Medulla oblongata (tissue), 1 donor: ENCODE measurements around the gene TTC23L.
A peak's percentile ranks its signal among the peaks of the same experiment; 100 is the strongest.
"Not testable (repeated sequence)": the region's sequence is repeated elsewhere in the genome, so short reads cannot be mapped to it uniquely, and the experiment has no call there.

ENCODE experiments used
- DNase-seq: peaks from one replicate; pipeline ENCODE4 v3.0.0-alpha.2; 2015; ENCODE audit errors: extremely low spot score

TTC23L gene

DNA sequence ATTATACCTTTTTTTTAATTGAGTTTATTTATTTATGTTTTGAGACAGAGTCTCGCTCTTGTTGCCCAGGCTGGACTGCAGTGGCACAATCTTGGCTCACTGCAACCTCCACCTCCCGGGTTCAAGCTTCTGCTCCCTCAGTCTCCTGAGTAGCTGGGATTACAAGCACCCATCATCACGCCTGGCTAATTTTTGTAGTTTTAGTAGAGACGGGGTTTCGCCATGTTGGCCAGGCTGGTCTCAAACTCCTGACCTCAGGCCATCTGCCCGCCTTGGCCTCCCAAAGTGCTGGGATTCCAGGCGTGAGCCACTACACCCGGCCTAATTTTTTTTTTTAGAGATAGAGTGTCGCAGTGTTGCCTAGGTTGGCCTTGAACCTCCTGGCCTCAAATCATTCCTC is 84.3 kb downstream of the TTC23L start:
- not testable (repeated sequence) for DNase-seq

GRCh38 chr5:34923694-34924461 is 84.9 kb downstream of the TTC23L start:
- DNase-seq, result no peak

- no peak for DNase-seq
Observed at GRCh38 chr5:34924462-34924765, 85.5 kb downstream of the TTC23L start.

DNA sequence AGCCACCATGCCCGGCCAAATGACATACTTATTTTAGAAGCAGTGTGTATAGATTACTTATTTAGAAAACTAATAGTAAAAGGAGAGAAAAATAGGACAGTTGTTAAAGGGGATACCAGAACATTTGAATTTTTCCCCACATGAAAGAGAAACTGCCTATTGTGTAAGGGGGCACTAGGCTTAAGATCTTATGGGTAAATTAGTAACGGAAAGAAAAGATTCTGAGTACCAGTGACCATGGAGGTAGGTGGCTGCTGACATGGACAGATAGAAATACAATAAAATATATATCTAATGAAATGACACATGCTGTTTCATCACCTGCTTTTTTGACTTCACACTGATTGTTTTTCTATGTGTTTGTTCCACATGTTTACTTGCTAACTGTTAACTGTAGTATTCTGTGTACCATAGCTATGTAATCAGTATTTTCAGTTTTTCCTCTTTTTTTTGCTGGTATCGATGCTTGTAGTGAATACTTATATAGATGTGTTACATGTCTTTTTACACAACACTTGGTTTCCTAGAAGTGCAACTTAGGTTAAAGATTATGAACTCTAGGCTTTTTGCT is 87.4 kb downstream of the TTC23L start:
- DNase-seq, result no peak

DNA sequence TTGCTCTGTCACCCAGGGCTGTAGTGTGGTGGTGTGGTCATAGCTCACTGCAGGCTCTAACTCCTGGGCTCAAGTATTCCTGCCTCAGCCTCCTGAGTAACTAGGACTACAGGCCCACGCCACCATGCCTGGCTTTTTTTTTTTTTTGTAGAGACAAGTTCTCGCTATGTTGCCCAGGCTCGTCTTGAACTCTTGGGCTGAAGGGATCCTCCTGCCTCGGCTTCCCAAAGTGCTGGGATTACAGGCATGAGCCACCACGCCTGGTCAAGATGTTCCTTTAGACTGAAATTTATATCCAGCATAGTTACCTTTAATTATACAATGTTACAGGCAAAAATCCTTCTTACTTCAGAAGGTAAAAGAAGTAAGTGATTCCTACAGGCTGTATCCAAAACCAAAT is 88.8 kb downstream of the TTC23L start:
- DNase-seq, result no peak

DNA sequence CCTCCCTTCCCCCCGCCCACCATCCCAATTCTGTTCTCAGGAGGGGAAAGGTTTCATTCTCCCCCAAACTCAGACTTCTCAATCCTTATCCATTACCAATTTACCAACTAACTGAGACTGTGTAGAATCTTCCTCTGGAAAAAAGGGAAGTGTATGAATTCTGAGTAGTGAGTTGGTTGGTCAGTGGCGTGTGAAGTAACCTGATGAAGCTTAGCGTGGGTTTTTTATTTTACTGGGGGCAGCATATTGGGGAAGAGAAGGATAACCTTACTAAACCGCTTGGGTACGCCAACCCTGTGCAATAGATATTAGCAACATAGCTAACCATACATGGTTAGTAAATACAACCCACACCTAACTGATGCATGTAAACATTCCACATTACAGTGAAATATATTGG is 89.3 kb downstream of the TTC23L start:
- no peak for DNase-seq

DNA sequence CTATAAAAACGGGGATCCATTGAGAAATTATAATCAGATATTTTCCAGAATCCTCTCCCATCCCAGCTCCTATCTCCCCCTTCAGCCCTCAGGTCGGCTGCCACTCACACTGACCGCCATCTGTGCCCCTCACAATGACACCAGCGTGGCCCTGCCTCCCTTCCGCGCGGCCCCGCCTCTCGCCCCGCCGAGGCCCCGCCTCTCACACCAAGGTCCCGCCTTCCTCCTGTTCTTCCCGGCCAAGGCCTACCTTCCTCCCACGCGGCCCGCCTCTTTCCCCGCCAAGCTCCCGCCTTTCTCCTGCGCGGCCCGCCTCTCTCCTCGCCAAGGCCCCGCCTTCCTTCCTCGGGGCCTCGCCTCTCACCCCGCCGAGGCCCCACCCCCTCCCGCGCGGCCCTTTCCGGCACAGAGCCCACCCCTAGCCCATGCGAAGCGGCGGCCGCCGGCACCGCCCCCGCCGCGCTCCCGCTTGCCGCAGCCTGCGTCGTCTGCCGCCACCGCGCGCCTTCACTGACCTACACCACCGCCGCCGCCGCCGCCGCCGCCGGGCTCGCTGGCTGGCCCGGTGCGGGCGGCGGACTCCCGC is 90.3 kb downstream of the TTC23L start, which contains the start of gene DNAJC21:
Gene DNAJC21 (plus strand): TSS at position 426 of the 586 bp plus-strand sequence. CDS start 261 bp downstream, outside the sequence.
- DNase-seq, result peak; percentile 99

- peak; percentile 76 for DNase-seq
Observed at GRCh38 chr5:34929720-34930461, 90.9 kb downstream of the TTC23L start.

GRCh38 chr5:34930462-34930844 is 91.5 kb downstream of the TTC23L start:
- DNase-seq, result peak; percentile 16

- DNase-seq, result peak; percentile 10
Observed at GRCh38 chr5:34930870-34931269, 91.9 kb downstream of the TTC23L start.

- DNase-seq, result no peak
Observed at GRCh38 chr5:34932947-34933346, 94.0 kb downstream of the TTC23L start.

DNA sequence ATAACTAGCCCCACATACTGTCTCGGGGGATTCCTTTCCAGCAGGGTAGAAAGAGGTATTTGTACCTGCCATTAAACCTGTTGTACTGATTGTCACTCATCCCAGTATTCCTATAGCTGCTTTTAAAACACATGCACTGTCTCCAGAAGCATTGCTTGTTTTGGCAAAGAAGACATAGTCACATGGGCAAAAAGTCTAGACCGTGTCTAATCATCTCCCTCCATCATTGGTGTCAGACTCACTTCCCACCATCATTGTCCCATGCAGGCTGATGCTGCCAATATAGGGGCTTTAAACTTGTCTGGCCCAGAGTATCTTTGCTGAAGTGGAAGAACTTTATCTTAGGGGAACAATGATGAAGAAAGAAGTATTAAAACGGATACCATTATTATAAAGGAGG is 103.0 kb downstream of the TTC23L start:
- no peak for DNase-seq

DNA sequence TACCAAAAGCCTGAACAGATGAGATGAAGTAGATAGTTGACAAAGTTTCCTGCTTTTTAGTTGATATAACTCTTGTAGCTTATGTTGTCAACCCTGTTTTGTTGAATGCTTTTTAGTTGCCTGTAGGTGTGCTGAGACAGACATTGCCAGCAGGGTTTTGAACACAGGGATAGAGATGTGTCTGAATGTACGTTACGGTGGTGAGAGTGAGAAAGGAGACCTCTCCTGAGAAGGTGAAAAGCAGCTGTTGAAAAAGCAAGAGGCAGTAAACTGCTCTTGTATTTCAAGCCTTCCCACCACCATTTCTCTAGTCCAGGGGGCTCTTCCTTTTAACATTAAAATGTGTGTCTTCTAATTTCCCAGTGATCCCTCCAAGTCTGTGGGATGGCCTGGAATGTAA is 105.1 kb downstream of the TTC23L start:
- no peak for DNase-seq

- no peak for DNase-seq
Observed at GRCh38 chr5:34944460-34945047, 105.6 kb downstream of the TTC23L start.
